ENCODE results near the gene IL20RB. TPM values are rescaled to one million over a fixed set of nuclear protein-coding genes. Genes with fewer than 3 reads are reported as not detected.
A peak's percentile ranks its signal among the peaks of the same experiment; 100 is the strongest.
"Not testable (repeated sequence)": the region's sequence is repeated elsewhere in the genome, so short reads cannot be mapped to it uniquely, and the experiment has no call there.

The IL20RB gene
- total RNA-seq, 2 donors from 2014 or later = 3.4 to 8.7 TPM

DNA sequence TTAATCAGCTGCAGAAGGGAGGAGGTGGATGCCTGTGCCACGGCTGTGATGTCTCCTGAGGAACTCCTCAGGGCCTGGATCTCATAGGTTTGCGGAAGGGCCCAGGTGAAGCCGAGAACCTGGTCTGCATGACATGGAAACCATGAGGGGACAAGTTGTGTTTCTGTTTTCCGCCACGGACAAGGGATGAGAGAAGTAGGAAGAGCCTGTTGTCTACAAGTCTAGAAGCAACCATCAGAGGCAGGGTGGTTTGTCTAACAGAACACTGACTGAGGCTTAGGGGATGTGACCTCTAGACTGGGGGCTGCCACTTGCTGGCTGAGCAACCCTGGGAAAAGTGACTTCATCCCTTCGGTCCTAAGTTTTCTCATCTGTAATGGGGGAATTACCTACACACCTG is 52.4 kb downstream of the IL20RB start:
- H3K4me3 Mint-ChIP-seq = no peak overlapping the region
- no peaks in the 10 kb centered on the region for H3K9me3 Mint-ChIP-seq
- peak in 1 of 2 donors; percentile 37 for ATAC-seq
- H3K27me3 Mint-ChIP-seq = no peaks in the 10 kb centered on the region
- no peak overlapping the region for H3K27ac Mint-ChIP-seq
- peaks cover 8 to 11% of the 10 kb centered on the region in 2 donors for H3K4me1 Mint-ChIP-seq (ENCODE audit: low read depth in 2 of 2)
- no peaks in the 10 kb centered on the region for H3K36me3 Mint-ChIP-seq
- no peak for DNase-seq (ENCODE audit: low spot score)

DNA sequence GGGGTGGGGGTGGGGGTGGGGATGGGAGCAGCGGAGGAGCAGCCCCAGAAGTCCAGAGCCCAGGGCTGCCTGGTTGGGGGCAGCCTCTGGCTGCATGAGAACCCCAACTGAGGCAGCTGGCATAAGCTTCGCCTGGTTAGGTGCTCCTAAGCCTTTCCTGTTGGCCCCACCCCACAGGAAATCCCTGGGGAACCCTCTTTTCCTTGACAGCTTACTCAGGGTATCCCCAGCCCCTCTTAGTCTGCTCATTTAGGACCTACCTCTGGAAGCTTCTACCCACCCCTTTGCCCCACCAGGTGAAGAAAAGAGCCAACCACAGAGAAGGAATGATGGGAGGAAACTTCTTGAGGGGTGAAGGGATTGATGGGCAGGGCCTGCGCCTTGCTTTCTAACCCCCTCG is 53.4 kb downstream of the IL20RB start:
- Mint-ChIP-seq H3K27me3 (no peaks in the 10 kb centered on the region), H3K4me1 (ENCODE audit: low read depth in 2 of 2) (peaks cover 8 to 11% of the 10 kb centered on the region in 2 donors), H3K4me3 (no peak overlapping the region), H3K27ac (no peak overlapping the region), H3K9me3 (no peaks in the 10 kb centered on the region), H3K36me3 (no peaks in the 10 kb centered on the region)
- ATAC-seq (no peak), DNase-seq (ENCODE audit: low spot score) (no peak)

DNA sequence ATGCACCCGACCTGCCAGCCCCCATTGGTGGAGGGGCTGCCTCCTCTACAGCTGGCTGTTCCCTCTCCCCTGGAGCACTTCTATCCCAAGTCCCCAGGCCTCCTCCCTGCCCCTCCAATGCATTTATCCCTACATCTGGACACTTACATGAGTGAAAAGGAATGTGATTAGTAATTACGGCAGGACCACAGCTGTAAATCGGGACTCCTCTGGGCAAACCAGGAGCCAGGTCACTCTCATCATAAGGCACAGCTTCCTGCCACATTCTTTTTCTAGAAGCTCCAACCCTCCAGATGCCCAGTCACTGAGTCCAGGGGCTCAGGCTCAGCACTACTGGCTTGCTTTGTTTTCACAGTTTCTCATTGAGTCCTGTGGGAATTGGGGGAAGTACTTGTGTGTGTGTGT is 54.3 kb downstream of the IL20RB start:
- H3K4me1 Mint-ChIP-seq (ENCODE audit: low read depth in 2 of 2) = peaks cover 8 to 11% of the 10 kb centered on the region in 2 donors
- no peaks in the 10 kb centered on the region for H3K9me3 Mint-ChIP-seq
- no peaks in the 10 kb centered on the region for H3K27me3 Mint-ChIP-seq
- no peaks in the 10 kb centered on the region for H3K36me3 Mint-ChIP-seq
- ATAC-seq (no peak), DNase-seq (ENCODE audit: low spot score) (no peak)
- no peak overlapping the region for H3K27ac Mint-ChIP-seq
- H3K4me3 Mint-ChIP-seq = no peak overlapping the region

DNA sequence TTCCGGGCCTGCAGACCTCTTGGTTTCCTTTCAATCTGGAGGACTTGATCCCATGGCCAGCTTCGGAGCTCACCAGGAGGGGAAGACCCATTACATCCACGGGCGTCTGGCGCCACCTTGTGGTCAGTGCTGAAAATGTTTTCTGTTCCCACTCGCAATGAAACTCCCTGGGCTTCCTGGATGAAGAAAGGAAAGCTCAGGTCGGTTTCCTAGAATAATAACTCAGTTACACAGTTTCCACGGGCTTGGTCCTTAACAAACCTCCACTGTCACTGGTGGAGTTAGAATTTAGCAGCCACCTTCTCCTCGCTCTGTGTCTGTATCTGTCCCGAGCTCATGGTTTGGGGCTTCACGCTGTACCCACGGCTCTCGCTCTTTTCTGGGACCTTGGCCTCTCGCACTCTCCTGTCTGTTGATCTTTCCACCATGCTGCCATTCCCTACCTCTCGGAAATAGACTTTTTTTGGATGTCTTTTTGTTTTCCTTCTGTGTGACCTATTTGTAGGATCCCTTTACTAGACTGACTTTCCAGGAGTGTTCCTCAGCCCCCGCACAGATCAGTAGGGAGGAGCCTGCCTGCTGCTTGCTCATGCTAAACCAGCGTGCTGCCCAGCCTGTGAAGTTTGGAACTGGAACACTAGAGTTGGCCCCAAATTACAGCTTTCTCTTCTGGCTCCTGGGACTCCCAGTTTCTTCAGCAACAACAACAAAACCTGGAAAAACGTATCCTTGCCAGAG is 56.3 kb downstream of the IL20RB start:
- no peaks in the 10 kb centered on the region for H3K9me3 Mint-ChIP-seq
- H3K4me3 Mint-ChIP-seq = peak overlapping the region; percentile 72
- peak overlapping the region in 1 of 2 donors; percentile 56 for H3K27ac Mint-ChIP-seq

DNA sequence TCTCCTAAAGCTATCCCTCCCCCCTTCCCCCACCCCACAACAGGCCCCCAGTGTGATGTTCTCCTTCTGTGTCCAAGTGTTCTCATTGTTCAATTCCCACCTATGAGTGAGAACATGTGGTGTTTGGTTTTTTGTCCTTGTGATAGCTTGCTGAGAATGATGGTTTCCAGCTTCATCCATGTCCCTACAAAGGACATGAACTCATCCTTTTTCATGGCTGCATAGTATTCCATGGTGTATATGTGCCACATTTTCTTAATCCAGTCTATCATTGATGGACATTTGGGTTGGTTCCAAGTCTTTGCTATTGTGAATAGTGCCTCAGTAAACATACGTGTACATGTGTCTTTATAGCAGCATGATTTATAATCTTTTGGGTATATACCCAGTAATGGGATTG is 59.5 kb downstream of the IL20RB start:
- not testable (repeated sequence) for H3K9me3 Mint-ChIP-seq, H3K4me3 Mint-ChIP-seq

More for the DNA sequence above, 56.3 kb downstream of the IL20RB start:
- ATAC-seq = peak; percentile 84 to 90
- Mint-ChIP-seq H3K27me3 (no peaks in the 10 kb centered on the region), H3K36me3 (no peaks in the 10 kb centered on the region), H3K4me1 (ENCODE audit: low read depth in 2 of 2) (peaks cover 8 to 11% of the 10 kb centered on the region in 2 donors)
- peak; percentile 85 for DNase-seq (ENCODE audit: low spot score)

DNA sequence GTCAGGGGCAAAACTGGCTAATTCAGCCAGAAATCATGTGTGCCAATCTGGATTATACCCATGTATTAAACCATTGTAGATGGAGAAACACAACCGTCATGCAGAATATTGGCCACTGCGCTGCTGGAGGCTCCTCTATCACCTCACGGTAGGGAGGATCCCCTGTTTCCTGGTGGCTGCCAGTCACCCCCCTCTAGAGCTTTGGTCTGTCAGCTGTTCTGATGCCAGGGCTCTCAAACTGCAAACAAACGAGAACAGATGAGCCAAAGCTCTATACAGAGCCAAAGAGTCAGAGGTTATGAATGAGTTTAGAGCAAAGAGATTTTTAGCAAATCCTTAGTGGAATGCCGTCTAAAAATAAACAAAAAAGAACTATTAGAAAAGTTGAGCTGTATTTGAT is 62.5 kb downstream of the IL20RB start:
- no peaks in the 10 kb centered on the region for H3K4me1 Mint-ChIP-seq (ENCODE audit: low read depth in 2 of 2)
- H3K27ac Mint-ChIP-seq = no peak overlapping the region
- no peaks in the 10 kb centered on the region for H3K36me3 Mint-ChIP-seq
- H3K27me3 Mint-ChIP-seq = peaks cover 6 to 7% of the 10 kb centered on the region in 2 donors
- DNase-seq (ENCODE audit: low spot score) (no peak), ATAC-seq (no peak)
- no peak overlapping the region for H3K4me3 Mint-ChIP-seq
- H3K9me3 Mint-ChIP-seq = no peaks in the 10 kb centered on the region

More for the DNA sequence above, 59.5 kb downstream of the IL20RB start:
- H3K27ac Mint-ChIP-seq; H3K36me3 Mint-ChIP-seq; DNase-seq (ENCODE audit: low spot score); H3K27me3 Mint-ChIP-seq; ATAC-seq: not testable (repeated sequence)
- H3K4me1 Mint-ChIP-seq (ENCODE audit: low read depth in 2 of 2) = peaks cover 8 to 11% of the 10 kb centered on the region in 2 donors

DNA sequence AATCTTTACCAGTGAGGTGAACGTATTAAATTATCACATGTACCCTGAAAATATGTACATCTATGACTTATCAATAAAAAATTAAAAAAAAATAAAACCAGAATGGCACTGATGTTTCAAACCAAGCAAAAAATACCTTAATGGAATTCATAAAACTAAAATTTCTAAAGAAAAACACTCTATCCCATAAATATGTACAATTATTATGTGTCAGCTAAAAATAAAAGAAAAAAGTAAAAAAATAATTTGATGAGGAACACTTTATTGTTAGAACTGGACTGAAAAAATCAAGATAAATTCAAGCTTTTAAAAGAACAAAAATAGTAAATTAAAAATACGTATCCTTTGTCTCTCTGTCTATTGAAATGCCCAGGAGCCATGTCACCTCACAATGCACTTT is 63.1 kb downstream of the IL20RB start:
- Mint-ChIP-seq H3K4me3 (no peak overlapping the region), H3K27me3 (peaks cover 6 to 7% of the 10 kb centered on the region in 2 donors), H3K27ac (no peak overlapping the region), H3K4me1 (ENCODE audit: low read depth in 2 of 2) (no peaks in the 10 kb centered on the region), H3K36me3 (no peaks in the 10 kb centered on the region), H3K9me3 (no peaks in the 10 kb centered on the region)
- ATAC-seq (no peak), DNase-seq (ENCODE audit: low spot score) (no peak)

DNA sequence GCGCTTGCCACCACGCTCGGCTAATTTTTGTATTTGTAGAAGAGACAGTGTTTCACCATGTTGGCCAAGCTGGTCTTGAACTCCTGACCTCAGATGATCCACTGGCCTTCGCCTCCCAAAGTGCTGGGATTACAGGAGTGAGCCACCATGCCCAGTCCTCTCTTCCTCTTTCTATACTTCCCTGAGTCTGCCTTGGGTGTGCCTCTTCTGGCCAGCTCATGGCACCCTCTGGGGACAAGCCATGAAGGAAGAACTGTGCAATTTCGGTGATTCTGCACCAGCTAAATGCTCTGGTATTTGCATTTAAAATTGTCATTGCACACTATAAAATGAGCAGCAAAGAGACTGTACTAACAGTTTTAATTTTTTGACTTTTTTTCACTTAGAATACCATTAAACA is 66.6 kb downstream of the IL20RB start:
- DNase-seq (ENCODE audit: low spot score) (no peak), ATAC-seq (no peak)
- Mint-ChIP-seq H3K27ac (no peak overlapping the region), H3K9me3 (no peaks in the 10 kb centered on the region), H3K27me3 (peaks cover 8 to 11% of the 10 kb centered on the region in 2 donors), H3K4me3 (no peak overlapping the region), H3K36me3 (no peaks in the 10 kb centered on the region), H3K4me1 (ENCODE audit: low read depth in 2 of 2) (no peaks in the 10 kb centered on the region)

DNA sequence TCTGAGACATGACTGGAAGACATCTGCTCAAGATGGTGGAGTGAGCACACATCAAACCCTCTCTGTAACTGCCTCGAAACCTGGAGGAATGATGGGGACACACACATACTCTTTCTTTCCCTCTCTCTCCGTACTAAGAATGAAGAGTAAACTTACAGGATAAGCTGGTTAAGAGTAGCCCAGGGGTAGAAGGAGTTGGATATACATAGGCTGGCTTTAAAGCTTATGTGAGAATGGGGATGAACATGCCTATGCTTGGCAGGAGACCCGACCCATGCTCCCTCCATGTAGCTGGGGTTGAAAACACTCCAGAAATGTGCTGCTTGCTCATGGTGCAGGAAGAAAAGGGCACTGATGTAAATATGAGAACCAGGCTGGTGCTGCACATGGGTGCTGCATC is 68.9 kb downstream of the IL20RB start:
- Mint-ChIP-seq H3K4me1 (ENCODE audit: low read depth in 2 of 2) (no peaks in the 10 kb centered on the region), H3K27me3 (peaks cover 13 to 15% of the 10 kb centered on the region in 2 donors), H3K4me3 (no peak overlapping the region)

DNA sequence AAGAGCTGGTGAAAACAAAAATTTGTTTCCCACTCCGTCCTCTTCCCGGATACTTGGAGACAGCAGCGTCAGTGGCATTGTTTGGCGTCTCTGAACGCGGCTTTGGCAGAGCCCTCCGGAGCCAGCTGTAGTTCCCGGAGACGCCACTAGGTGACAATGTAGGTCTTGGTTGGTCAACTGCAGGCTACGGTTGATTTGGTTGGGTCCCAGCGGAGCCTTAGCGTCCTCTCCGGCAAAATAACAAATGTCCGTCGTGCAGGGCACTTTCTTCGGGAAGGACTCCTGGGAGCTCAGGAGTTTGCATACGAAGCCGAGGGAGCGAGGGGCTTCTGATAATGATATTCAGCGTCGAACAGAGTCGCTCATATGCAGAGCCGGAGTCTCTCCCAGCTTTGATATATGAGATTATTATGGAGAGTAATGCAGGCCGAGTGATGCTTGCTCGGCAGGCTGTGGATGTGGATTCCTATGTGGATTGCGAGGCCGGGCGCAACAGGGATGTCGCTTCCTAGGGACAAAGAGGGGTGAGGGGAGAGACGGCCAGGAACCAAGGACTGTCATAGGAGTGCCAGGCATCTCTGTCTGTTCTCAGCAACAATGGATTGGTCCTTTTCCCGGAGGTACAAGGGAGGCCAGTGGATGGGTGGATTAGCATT is 74.8 kb downstream of the IL20RB start:
- ATAC-seq (peak; percentile 79 to 84), DNase-seq (ENCODE audit: low spot score) (peak; percentile 80)
- Mint-ChIP-seq H3K4me3 (peak overlapping the region; percentile 64), H3K27ac (no peak overlapping the region), H3K36me3 (no peaks in the 10 kb centered on the region), H3K27me3 (peaks cover 26 to 35% of the 10 kb centered on the region in 2 donors), H3K4me1 (ENCODE audit: low read depth in 2 of 2) (peaks cover 8 to 9% of the 10 kb centered on the region in 2 donors), H3K9me3 (no peaks in the 10 kb centered on the region)

More for the DNA sequence above, 68.9 kb downstream of the IL20RB start:
- Mint-ChIP-seq H3K27ac (no peak overlapping the region), H3K36me3 (no peaks in the 10 kb centered on the region), H3K9me3 (no peaks in the 10 kb centered on the region)
- DNase-seq (ENCODE audit: low spot score) = no peak
- no peak for ATAC-seq

DNA sequence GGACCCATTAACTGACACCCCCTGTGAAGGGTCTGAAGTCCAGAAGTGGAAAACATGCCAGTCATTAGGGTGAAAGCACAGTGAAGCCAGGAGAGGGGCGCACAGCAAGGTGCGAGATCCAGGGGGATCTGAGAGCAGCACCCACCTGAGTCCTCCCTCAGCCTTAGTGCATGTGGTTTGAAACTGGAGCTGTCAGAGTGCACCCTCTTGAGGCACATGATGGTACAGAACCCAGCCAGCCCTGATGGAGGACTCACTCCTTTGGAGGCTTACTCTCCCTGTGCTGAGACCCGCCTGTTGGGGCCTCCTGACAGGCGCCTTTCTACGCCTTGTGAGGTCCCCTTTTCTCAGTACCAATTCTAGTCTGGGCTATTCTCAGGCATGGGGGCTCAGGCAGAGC is 77.8 kb downstream of the IL20RB start:
- peaks cover 12 to 34% of the 10 kb centered on the region in 2 donors for H3K27me3 Mint-ChIP-seq
- H3K4me3 Mint-ChIP-seq = no peak overlapping the region
- peaks cover 8 to 9% of the 10 kb centered on the region in 2 donors for H3K4me1 Mint-ChIP-seq (ENCODE audit: low read depth in 2 of 2)
- peak in 1 of 2 donors; percentile 18 for ATAC-seq
- H3K9me3 Mint-ChIP-seq = no peaks in the 10 kb centered on the region
- no peak overlapping the region for H3K27ac Mint-ChIP-seq
- no peak for DNase-seq (ENCODE audit: low spot score)
- no peaks in the 10 kb centered on the region for H3K36me3 Mint-ChIP-seq

DNA sequence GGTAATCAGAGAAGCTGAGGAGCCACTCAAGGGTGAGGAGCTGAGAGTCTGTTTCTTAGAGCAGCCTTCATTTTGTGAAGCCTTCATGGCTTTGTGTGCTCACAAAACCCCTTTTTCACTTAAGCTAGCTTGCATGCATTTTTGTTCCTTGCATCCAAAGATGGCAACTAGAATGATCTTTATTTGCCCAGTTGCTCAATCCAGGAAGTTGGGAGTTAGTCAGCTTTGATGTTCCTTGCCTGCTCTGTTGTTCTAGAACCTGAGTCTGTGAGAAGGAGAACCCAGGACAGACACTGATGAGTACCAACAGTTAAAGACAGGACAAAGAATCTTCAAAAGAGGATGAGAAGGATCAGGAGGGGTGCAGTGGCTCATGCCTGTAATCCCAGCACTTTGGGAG is 81.8 kb downstream of the IL20RB start:
- ATAC-seq = no peak
- Mint-ChIP-seq H3K4me1 (ENCODE audit: low read depth in 2 of 2) (no peaks in the 10 kb centered on the region), H3K36me3 (no peaks in the 10 kb centered on the region), H3K27ac (no peak overlapping the region), H3K27me3 (peaks cover 0 to 16% of the 10 kb centered on the region in 2 donors), H3K4me3 (no peak overlapping the region), H3K9me3 (no peaks in the 10 kb centered on the region)
- DNase-seq (ENCODE audit: low spot score) = no peak

DNA sequence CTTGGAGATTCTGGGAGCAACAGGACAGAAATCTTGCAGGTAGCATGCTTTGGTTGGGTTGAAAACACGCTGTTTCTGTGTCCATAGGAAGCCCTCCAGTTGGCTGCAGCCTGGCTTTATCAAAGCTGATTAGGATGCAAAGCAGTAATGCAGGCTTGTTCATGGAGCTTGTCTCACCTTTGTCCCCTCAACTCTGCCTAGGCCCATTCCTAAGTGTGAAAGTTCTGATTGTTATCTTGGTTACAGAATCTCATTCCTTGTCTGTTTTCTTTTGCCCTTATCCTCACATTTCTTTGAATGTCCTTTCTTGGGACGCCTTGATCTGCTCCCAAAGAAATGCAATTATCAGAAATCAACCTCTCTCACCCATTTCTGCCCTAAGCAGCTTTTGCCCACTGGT is 83.5 kb downstream of the IL20RB start:
- Mint-ChIP-seq H3K9me3 (no peaks in the 10 kb centered on the region), H3K27ac (no peak overlapping the region), H3K27me3 (peaks cover 0 to 21% of the 10 kb centered on the region in 2 donors), H3K4me1 (ENCODE audit: low read depth in 2 of 2) (no peaks in the 10 kb centered on the region), H3K4me3 (no peak overlapping the region), H3K36me3 (no peaks in the 10 kb centered on the region)
- ATAC-seq = no peak
- DNase-seq (ENCODE audit: low spot score) = no peak

DNA sequence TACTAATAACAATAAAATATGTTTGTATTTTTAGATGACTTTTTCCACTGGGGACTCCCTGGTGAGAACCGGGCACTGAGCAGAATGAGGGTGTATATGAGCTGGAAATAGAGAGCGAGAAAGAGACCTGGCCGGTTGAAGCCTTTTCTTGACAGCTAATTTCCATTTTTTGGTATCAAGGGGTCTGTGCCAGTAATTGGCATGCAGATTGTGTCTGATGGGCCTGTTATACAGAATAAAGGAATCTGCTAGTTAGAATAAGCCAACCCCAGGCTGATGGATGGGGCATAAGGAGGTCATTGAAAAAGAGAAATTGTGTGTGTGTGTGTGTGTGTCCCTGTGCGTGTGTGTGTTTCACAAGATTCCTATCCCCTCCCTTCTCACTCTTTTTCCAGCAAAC is 83.9 kb downstream of the IL20RB start:
- Mint-ChIP-seq H3K4me3 (no peak overlapping the region), H3K27me3 (peaks cover 0 to 22% of the 10 kb centered on the region in 2 donors), H3K4me1 (ENCODE audit: low read depth in 2 of 2) (no peaks in the 10 kb centered on the region), H3K27ac (no peak overlapping the region), H3K9me3 (no peaks in the 10 kb centered on the region), H3K36me3 (no peaks in the 10 kb centered on the region)
- DNase-seq (ENCODE audit: low spot score) = no peak
- no peak for ATAC-seq

Measured in natural killer cell treated with Interleukin-12 subunit alpha and Interleukin-12 subunit beta and Interleukin-15 and Interleukin-18, amount 100 ng/mL, for 72 hours (primary cell).